ENCODE data around the gene TBX15. TPM values are rescaled to one million over a fixed set of nuclear protein-coding genes. Genes with fewer than 3 reads are reported as not detected.

TBX15 gene
- total RNA-seq, 4 donors from 2014 or later = 0.21 to 0.62 TPM; not detected in 2

DNA sequence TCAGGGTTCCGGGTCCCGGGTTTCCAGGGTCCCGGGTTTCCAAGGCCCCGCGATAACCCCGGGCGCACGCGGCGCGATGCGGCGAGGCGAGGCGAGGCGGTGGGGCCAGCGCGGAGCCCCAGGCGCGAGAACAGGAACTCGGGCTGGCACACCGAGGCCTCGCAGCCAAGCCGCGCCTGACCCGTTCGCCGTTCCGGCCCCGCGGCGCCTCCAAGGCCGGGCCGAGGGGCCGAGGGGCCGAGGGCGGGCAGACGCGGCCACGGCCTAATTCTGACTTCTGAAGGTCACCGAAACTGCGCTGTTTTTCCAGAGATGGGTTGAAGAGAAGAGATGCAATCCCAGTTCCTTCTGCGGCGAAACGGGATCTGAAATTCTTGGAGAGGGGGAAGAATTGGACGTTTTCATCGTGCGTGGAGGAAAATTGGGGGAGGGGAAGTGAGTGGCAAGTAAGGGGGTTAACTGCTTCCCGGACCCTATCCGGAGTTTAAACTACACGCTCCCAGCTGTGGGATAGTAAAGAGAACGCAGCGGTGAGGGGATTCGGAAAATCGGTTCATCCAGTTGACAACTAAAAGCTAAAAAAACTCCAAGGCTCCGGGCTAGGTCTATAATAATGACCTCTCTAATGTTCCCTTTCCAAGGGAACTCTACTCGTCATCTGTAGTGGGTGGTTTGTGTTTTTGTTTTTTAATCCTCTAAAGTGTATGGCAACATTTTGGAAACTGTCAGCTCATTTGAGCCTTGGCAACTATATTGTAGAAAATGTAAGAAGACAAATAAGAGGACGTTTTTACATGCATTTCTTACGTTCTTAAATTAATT, 8.2 kb downstream of the TBX15 start:
- H3K4me1 ChIP-seq = peaks cover 0 to 4% of the 10 kb centered on the region in 2 donors
- intact Hi-C loops (cut with DNase I; ENCODE audit: low total_unique reads) = no loop called here
- H3K27me3 ChIP-seq = peaks cover 5 to 63% of the 10 kb centered on the region in 2 donors
- no peak for DNase-seq
- no peaks in the 10 kb centered on the region for H3K9me3 ChIP-seq
- no peaks in the 10 kb centered on the region for H3K36me3 ChIP-seq
- H3K4me3 ChIP-seq = no peak overlapping the region
- no peak for TF ChIP-seq POLR2A (IDR thresholded peaks at IDR 0.05)
- H3K27ac ChIP-seq = no peak overlapping the region

GRCh38 chr1:118978914-118979701, 9.0 kb downstream of the TBX15 start:
- H3K27ac ChIP-seq = no peak overlapping the region
- intact Hi-C loops (cut with DNase I; ENCODE audit: low total_unique reads) = no loop called here
- no peaks in the 10 kb centered on the region for H3K4me1 ChIP-seq
- peaks cover 5 to 57% of the 10 kb centered on the region in 2 donors for H3K27me3 ChIP-seq
- no peak for TF ChIP-seq POLR2A (IDR thresholded peaks at IDR 0.05)
- TF ChIP-seq, protein P1, sequence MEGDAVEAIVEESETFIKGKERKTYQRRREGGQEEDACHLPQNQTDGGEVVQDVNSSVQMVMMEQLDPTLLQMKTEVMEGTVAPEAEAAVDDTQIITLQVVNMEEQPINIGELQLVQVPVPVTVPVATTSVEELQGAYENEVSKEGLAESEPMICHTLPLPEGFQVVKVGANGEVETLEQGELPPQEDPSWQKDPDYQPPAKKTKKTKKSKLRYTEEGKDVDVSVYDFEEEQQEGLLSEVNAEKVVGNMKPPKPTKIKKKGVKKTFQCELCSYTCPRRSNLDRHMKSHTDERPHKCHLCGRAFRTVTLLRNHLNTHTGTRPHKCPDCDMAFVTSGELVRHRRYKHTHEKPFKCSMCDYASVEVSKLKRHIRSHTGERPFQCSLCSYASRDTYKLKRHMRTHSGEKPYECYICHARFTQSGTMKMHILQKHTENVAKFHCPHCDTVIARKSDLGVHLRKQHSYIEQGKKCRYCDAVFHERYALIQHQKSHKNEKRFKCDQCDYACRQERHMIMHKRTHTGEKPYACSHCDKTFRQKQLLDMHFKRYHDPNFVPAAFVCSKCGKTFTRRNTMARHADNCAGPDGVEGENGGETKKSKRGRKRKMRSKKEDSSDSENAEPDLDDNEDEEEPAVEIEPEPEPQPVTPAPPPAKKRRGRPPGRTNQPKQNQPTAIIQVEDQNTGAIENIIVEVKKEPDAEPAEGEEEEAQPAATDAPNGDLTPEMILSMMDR (IDR thresholded peaks at IDR 0.05) = no peak
- no peak overlapping the region for H3K4me3 ChIP-seq
- H3K36me3 ChIP-seq = no peaks in the 10 kb centered on the region
- H3K9me3 ChIP-seq = no peaks in the 10 kb centered on the region
- no peak for DNase-seq

GRCh38 chr1:118977600-118977999, 10.5 kb downstream of the TBX15 start:
- intact Hi-C loops (cut with DNase I; ENCODE audit: low total_unique reads) = no loop called here
- H3K27me3 ChIP-seq = peaks cover 0 to 41% of the 10 kb centered on the region in 2 donors
- TF ChIP-seq, protein P1 (IDR thresholded peaks at IDR 0.05) = no peak
- no peak for TF ChIP-seq POLR2A (IDR thresholded peaks at IDR 0.05)
- no peak overlapping the region for H3K27ac ChIP-seq
- H3K4me3 ChIP-seq = no peak overlapping the region
- no peaks in the 10 kb centered on the region for H3K36me3 ChIP-seq
- DNase-seq = no peak
- H3K9me3 ChIP-seq = no peaks in the 10 kb centered on the region
- H3K4me1 ChIP-seq = no peaks in the 10 kb centered on the region

- H3K27ac ChIP-seq = no peak overlapping the region
- intact Hi-C loops (cut with DNase I; ENCODE audit: low total_unique reads) = no loop called here
- no peak overlapping the region for H3K4me3 ChIP-seq
- no peaks in the 10 kb centered on the region for H3K4me1 ChIP-seq
- TF ChIP-seq, protein P1 (IDR thresholded peaks at IDR 0.05) = no peak
- TF ChIP-seq POLR2A (IDR thresholded peaks at IDR 0.05) = no peak
- no peak for DNase-seq
- no peaks in the 10 kb centered on the region for H3K36me3 ChIP-seq
- H3K27me3 ChIP-seq = peaks cover 0 to 16% of the 10 kb centered on the region in 2 donors
- no peaks in the 10 kb centered on the region for H3K9me3 ChIP-seq
These were observed 13.5 kb downstream of the TBX15 start for GRCh38 chr1:118974661-118975060.

DNA sequence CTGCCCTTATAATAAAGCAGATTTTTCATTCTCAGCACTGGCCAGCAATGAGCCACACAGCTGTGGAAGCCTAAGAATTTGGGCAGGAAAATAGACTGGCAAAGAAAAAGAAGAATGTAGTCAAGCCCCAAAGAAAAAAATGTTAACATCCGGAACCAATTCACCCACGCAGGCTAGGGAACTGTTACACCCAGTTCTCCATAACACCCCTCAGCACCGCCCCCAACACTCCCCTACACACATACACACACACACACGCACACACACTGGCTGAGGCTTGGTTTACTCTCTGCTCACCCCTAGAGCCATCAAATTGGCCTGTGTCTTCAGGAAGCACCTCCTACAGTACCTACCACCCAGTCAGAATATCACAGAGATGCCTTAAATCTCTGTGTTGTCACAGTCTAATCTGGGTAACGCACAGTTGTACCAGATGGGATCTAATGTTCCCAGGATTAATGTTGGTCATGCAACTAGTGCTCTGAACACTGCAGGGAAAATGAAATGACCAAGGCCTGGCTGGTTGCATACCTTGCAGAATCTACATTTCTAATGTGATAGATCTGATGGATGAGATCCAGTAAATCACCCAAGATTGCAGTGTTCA, 14.5 kb downstream of the TBX15 start:
- no peak overlapping the region for H3K27ac ChIP-seq
- no peak for DNase-seq
- no peak overlapping the region for H3K4me3 ChIP-seq
- peaks cover 0 to 9% of the 10 kb centered on the region in 2 donors for H3K27me3 ChIP-seq
- no peaks in the 10 kb centered on the region for H3K9me3 ChIP-seq
- intact Hi-C loops (cut with DNase I; ENCODE audit: low total_unique reads) = no loop called here
- H3K36me3 ChIP-seq = no peaks in the 10 kb centered on the region
- no peaks in the 10 kb centered on the region for H3K4me1 ChIP-seq
- no peak for TF ChIP-seq POLR2A (IDR thresholded peaks at IDR 0.05)
- TF ChIP-seq, protein P1 (IDR thresholded peaks at IDR 0.05) = no peak
